ENCODE measurements around the gene ZPBP.

The ZPBP gene

GRCh38 chr7:50092579-50093491 is at the start of gene ZPBP:
Gene ZPBP (minus strand): TSS chr7:50093246. CDS start chr7:50093194, 52 bp downstream.
- TF ChIP-seq JUND (IDR thresholded peaks at IDR 0.05; ENCODE audit: low read depth) = no peak
- in situ Hi-C loops (cut with HindIII; ENCODE audit: low pct_unique_long_range_greater_than_20kb, low sequenced_read_pairs) = no loop called here
- peak; percentile 33 to 75 for DNase-seq (ENCODE audit: low read depth in 1 of 2, low spot score in 1 of 2)

DNA sequence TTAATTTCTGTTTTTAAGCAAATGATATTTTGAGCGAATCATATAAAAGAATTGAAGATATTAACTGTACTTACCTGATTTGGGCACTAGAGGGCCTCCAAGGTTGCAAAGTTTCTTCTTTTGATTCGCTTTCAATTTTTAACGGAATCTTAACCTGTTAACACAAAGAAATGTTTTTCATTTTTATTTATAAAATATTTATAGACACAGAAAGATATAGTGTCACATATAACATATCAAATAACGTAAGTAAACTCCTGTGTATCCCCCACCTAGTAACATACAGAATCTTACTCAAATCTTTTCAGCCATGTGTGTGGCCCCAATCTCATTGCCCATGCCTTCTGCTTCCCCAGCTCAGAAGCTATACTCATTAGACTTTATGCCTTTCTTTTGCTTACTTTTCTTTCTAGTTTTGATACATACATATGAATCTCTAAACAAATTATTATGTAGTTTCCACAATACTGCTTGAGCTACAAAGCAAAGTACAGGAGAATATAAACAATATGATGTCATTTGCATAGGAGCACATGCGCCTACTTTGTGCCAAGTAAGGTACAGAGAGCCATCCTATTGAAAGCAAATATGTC is 49.5 kb upstream of the ZPBP start:
- TF ChIP-seq JUND (IDR thresholded peaks at IDR 0.05; ENCODE audit: low read depth) = no peak
- peak in 1 of 2 experiments; percentile 49 for DNase-seq (ENCODE audit: low read depth in 1 of 2, low spot score in 1 of 2)
- in situ Hi-C loops (cut with HindIII; ENCODE audit: low pct_unique_long_range_greater_than_20kb, low sequenced_read_pairs) = no loop called here

- no peak for TF ChIP-seq JUND (IDR thresholded peaks at IDR 0.05; ENCODE audit: low read depth)
- DNase-seq (ENCODE audit: low read depth in 1 of 2, low spot score in 1 of 2) = no peak
- in situ Hi-C loops (cut with HindIII; ENCODE audit: low pct_unique_long_range_greater_than_20kb, low sequenced_read_pairs) = no loop called here
Measured at GRCh38 chr7:50141854-50142253, 48.8 kb upstream of the ZPBP start.

DNA sequence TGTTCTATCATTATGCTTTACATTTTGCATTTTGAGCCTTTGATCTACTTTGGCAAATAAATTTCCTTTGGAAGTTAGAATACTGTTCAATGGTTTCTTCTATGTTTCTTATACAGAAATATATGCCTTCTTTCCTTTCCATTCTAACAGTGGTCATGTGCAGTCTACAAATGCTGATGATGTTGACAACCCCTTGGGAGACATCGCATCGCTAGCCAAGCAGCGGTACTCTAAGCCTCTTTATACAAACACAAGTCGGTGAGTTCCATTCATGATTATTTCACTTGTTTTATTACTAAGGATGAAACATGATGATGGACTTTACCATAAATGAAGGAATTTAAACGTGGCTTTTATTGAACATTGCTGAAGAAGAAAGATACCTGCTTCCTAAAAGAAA is 48.1 kb upstream of the ZPBP start:
- no peak for DNase-seq (ENCODE audit: low read depth in 1 of 2, low spot score in 1 of 2)
- in situ Hi-C loops (cut with HindIII; ENCODE audit: low pct_unique_long_range_greater_than_20kb, low sequenced_read_pairs) = no loop called here
- TF ChIP-seq JUND (IDR thresholded peaks at IDR 0.05; ENCODE audit: low read depth) = no peak

- DNase-seq (ENCODE audit: low read depth in 1 of 2, low spot score in 1 of 2) = no peak
- no peak for TF ChIP-seq JUND (IDR thresholded peaks at IDR 0.05; ENCODE audit: low read depth)
- in situ Hi-C loops (cut with HindIII; ENCODE audit: low pct_unique_long_range_greater_than_20kb, low sequenced_read_pairs) = no loop called here
Measured at GRCh38 chr7:50140688-50141087, 47.6 kb upstream of the ZPBP start.

DNA sequence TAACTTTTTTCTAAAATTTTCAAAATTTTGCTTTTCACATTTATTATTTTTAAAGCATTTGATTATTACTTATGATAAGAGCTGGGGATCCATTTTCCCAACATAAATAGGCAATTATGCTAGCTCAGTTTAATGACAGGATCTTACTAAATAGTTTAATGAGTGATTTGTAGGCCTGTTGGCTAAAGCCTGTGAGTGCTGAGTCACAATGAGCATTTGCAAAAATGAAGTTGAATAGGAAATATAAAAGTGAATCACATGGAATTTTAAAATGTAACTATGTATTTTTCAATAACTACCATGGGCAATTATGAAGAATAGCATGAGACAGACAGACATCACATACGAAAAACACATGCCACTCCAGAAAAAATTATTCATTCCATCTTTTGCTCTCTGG is 45.1 kb upstream of the ZPBP start:
- no peak for DNase-seq (ENCODE audit: low read depth in 1 of 2, low spot score in 1 of 2)
- TF ChIP-seq JUND (IDR thresholded peaks at IDR 0.05; ENCODE audit: low read depth) = no peak
- in situ Hi-C loops (cut with HindIII; ENCODE audit: low pct_unique_long_range_greater_than_20kb, low sequenced_read_pairs) = no loop called here

- no peak for TF ChIP-seq JUND (IDR thresholded peaks at IDR 0.05; ENCODE audit: low read depth)
- DNase-seq (ENCODE audit: low read depth in 1 of 2, low spot score in 1 of 2) = no peak
- in situ Hi-C loops (cut with HindIII; ENCODE audit: low pct_unique_long_range_greater_than_20kb, low sequenced_read_pairs) = no loop called here
Measured at GRCh38 chr7:50125766-50126165, 32.7 kb upstream of the ZPBP start.

DNA sequence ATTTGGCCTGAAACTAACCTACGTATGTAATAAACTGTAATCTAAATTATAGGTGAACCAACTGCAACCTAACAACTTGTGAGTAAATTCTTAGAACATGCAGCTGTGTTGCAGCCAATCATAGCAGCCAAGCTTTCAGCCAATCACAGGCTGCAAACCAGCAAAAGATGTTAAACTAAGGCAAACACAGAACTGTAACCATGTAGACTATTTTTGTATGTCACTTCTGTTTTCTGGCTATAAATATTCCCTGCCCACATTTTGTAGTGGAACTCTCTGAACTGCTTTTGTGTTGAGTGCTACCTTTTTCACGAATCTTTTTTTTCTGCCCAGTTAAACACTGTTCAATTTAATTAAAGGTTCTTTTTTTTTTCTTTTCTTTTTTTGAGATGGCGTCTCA is 28.2 kb upstream of the ZPBP start:
- no peak for TF ChIP-seq JUND (IDR thresholded peaks at IDR 0.05; ENCODE audit: low read depth)
- in situ Hi-C loops (cut with HindIII; ENCODE audit: low pct_unique_long_range_greater_than_20kb, low sequenced_read_pairs) = no loop called here
- DNase-seq (ENCODE audit: low read depth in 1 of 2, low spot score in 1 of 2) = no peak

DNA sequence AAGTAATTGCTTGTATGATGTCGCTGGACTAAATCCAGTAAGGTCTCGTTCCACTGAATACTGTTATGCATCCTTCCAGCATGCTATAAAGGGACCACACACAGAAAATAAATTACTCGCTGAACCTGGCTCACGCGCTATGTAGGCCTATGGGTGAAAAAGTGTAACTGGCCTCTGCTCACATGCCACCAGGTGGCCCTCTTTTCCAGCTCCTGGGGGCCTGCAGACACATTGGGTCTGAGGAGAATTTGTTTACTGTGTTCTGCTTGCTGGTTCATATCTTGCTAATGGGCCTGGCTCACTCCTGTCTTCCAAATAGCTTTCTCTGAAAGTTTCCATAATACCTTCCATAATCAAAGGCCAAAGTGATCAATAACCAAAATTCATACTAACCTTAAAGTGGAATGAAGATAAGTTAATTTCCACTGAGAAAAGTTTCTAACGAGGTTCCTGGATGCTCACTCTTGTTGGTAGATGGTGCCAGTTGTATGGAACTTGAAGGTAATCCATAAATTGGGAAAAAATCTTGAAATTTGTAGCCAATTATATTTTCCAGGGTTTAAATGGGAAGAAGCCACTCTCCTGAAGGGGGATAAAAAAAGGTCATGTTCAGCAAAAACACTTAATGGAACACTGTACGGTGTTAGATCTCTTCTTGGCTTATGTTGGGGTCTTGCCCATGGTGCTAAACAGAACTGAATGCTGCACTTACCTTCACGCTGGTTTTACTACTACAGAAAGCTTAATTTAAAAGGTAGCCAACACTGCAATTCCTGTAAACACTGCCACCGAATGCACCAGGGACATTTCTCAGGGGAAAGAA is 27.0 kb upstream of the ZPBP start:
- DNase-seq (ENCODE audit: low read depth in 1 of 2, low spot score in 1 of 2) = peak in 1 of 2 experiments; percentile 36
- in situ Hi-C loops (cut with HindIII; ENCODE audit: low pct_unique_long_range_greater_than_20kb, low sequenced_read_pairs) = no loop called here
- TF ChIP-seq JUND (IDR thresholded peaks at IDR 0.05; ENCODE audit: low read depth) = no peak

- TF ChIP-seq JUND (IDR thresholded peaks at IDR 0.05; ENCODE audit: low read depth) = no peak
- in situ Hi-C loops (cut with HindIII; ENCODE audit: low pct_unique_long_range_greater_than_20kb, low sequenced_read_pairs) = no loop called here
- DNase-seq (ENCODE audit: low read depth in 1 of 2, low spot score in 1 of 2) = no peak
Measured at GRCh38 chr7:50112250-50112649, 19.2 kb upstream of the ZPBP start.

- no peak for TF ChIP-seq JUND (IDR thresholded peaks at IDR 0.05; ENCODE audit: low read depth)
- in situ Hi-C loops (cut with HindIII; ENCODE audit: low pct_unique_long_range_greater_than_20kb, low sequenced_read_pairs) = no loop called here
- no peak for DNase-seq (ENCODE audit: low read depth in 1 of 2, low spot score in 1 of 2)
Measured at GRCh38 chr7:50101873-50102272, 8.8 kb upstream of the ZPBP start.

DNA sequence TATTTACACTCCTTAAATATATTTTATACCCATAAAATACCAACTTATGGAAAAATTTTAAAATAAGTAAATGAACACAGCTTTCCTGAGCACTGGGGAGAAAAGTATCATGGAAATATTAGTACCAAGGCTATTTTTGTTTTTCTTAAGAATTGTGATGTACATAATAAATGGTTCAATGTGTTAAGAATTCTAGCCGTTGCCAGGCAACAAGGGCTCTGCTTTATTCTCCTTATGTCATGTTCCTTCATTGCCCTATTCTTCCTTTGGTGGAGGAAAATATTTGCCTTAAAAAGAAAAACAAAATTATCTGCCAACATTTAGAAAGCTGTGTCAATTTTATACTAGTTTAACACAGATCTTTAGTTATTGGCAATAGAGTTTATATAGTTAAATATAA is 2.6 kb upstream of the ZPBP start:
- in situ Hi-C loops (cut with HindIII; ENCODE audit: low pct_unique_long_range_greater_than_20kb, low sequenced_read_pairs) = no loop called here
- no peak for TF ChIP-seq JUND (IDR thresholded peaks at IDR 0.05; ENCODE audit: low read depth)
- no peak for DNase-seq (ENCODE audit: low read depth in 1 of 2, low spot score in 1 of 2)
